OCI-LY7 (cell line): Measurements from ENCODE around the gene BMP8B. TPM values are rescaled to one million over a fixed set of nuclear protein-coding genes. Genes with fewer than 3 reads are reported as not detected.
"Not testable (repeated sequence)": the region's sequence is repeated elsewhere in the genome, so short reads cannot be mapped to it uniquely, and the experiment has no call there.

ENCODE experiments used
- BruUV-seq: library from RNA; stranded (reverse); fragments of 400-500 nt; replicated peaks from 2 replicates; lab custom pipeline; 2021; lab: Mats Ljungman, UMichigan
- CTCF ChIA-PET: fragments of 300-600 bp; sonication (Branson Sonifier 250); formaldehyde crosslinking; loops from one replicate; lab custom pipeline; 2022; ENCODE audit warnings: antibody characterized with exemption; ENCODE audit not compliant: unreplicated experiment; lab: Charles Lee
- POLR2A ChIA-PET: fragments of 300-600 bp; sonication (Branson Sonifier 250); formaldehyde crosslinking; loops from one replicate; lab custom pipeline; 2022; ENCODE audit warnings: antibody characterized with exemption; lab: Charles Lee
- DNase-seq: peaks from one replicate; pipeline ENCODE4 v3.0.0-alpha.2; 2015; ENCODE audit warnings: low spot score
- H2AFZ ChIP-seq: fragments of 200-600 bp; sonication (generic), shearing (Covaris generic); 2 replicates; pipeline ENCODE4 v1.6.1; 2014; ENCODE audit warnings: mild to moderate bottlenecking, antibody characterized with exemption, low read length, moderate library complexity
- H3K27ac ChIP-seq: fragments of 200-600 bp; sonication (generic); 2 replicates; pipeline ENCODE4 v1.5.1; 2014; ENCODE audit warnings: mixed run types, low read depth, mild to moderate bottlenecking, moderate library complexity, low read length, inconsistent platforms; ENCODE audit not compliant: poor library complexity, severe bottlenecking
- H3K36me3 ChIP-seq: fragments of 200-600 bp; sonication (generic); 2 replicates; pipeline ENCODE4 v1.6.1; 2014; ENCODE audit warnings: mild to moderate bottlenecking, antibody characterized with exemption, low read length, moderate library complexity, mixed read lengths; ENCODE audit not compliant: insufficient read depth
- H3K4me1 ChIP-seq: fragments of 200-600 bp; sonication (generic); 2 replicates; pipeline ENCODE4 v1.5.1; 2014; ENCODE audit warnings: mild to moderate bottlenecking, low read length; ENCODE audit not compliant: insufficient read depth, poor library complexity, severe bottlenecking
- H3K4me2 ChIP-seq: fragments of 200-600 bp; sonication (generic); 2 replicates; pipeline ENCODE4 v1.6.1; 2014; ENCODE audit warnings: mild to moderate bottlenecking, low read length
- H3K4me3 ChIP-seq: fragments of 200-600 bp; sonication (generic); 2 replicates; pipeline ENCODE4 v1.5.1; 2014; ENCODE audit warnings: mild to moderate bottlenecking, low read depth, low read length; ENCODE audit not compliant: poor library complexity, severe bottlenecking
- H3K79me2 ChIP-seq: fragments of 200-600 bp; sonication (generic); 2 replicates; pipeline ENCODE4 v1.6.1; 2016; ENCODE audit warnings: low read depth, mild to moderate bottlenecking, low read length, moderate library complexity, mixed read lengths; ENCODE audit not compliant: insufficient read depth
- H3K9me2 ChIP-seq: fragments of 200-600 bp; sonication (generic); 2 replicates; pipeline ENCODE4 v1.6.1; 2016; ENCODE audit warnings: mild to moderate bottlenecking, low read length, mixed read lengths; ENCODE audit not compliant: insufficient read depth
- H3K9me3 ChIP-seq: fragments of 200-600 bp; sonication (generic); 2 replicates; pipeline ENCODE4 v1.6.1; 2014; ENCODE audit warnings: mild to moderate bottlenecking, mixed run types, low read length, mixed read lengths
- H4K20me1 ChIP-seq: fragments of 200-600 bp; sonication (generic); 2 replicates; pipeline ENCODE4 v1.6.1; 2014; ENCODE audit warnings: mild to moderate bottlenecking, antibody characterized with exemption, low read length, moderate library complexity, mixed read lengths; ENCODE audit not compliant: insufficient read depth
- CTCF ChIP-seq: fragments of 200-600 bp; sonication (generic); conservative IDR thresholded peaks from 2 replicates; pipeline ENCODE4 v1.5.1; 2014; ENCODE audit warnings: mild to moderate bottlenecking, antibody characterized with exemption, low read length, moderate library complexity, mixed read lengths
- EZH2phosphoT487 ChIP-seq: fragments of 200-600 bp; sonication (generic); IDR thresholded peaks from 2 replicates; pipeline ENCODE4 v1.6.1; 2018; ENCODE audit warnings: low read depth, borderline replicate concordance, mild to moderate bottlenecking, mixed run types, antibody characterized with exemption, low read length, moderate library complexity, mixed read lengths
- intact Hi-C: fragments of 100-400 bp; cut with micrococcal nuclease; formaldehyde crosslinking; loops from one replicate; pipeline ENCODE4 v1.10.0; 2022; ENCODE audit not compliant: unreplicated experiment
- total RNA-seq, 2 experiments: library from RNA; depleted of rRNA in 1 of 2; stranded (reverse); fragments of >200 nt in 1 of 2; shearing (Covaris generic) in 1 of 2; gene quantifications; 2 replicates each; pipeline ENCODE4 v1.2.3, GENCODE V29; 2014 to 2022

BMP8B gene
- total RNA-seq, 2 experiments from 2014 or later = 0.34 TPM; not detected in 1

DNA sequence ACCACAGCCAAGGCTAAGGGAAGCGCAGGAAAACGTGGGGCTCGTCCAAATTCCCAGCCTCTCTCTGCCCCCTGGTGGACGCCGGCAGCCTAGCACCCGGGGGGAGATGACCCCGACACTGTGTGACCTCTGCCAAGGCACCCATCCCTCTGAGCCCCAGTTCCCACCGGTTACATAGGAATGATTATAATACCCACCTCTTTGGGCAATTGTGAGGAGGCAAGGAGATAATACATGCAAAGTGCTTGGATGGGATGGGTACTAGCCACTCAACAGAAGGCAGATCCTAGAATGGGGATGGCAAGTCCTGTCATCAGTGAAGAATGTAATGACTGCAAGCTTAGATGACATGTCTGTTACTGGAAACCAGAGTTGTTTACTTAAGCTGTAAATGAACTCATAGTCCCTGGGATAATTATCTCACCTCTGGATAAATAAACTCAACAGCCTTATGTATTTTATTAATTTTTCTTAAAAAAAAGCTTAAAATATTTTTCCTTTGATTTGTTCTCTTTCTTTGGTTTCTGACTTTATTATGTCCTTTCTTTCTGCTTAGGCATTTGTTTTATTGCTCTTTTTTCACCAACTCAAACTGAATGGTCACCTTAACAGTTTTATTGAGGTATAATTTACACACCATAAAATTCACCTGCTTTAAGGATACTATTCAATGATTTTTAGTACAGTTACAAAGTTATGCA, 11.3 kb upstream of the BMP8B start:
- peak overlapping the region; percentile 60 for H3K4me2 ChIP-seq
- H3K9me2 ChIP-seq = no peaks in the 10 kb centered on the region
- intact Hi-C loops = loop anchor here (2.0 to 5.0 kb wide), 2 partner anchors 97 to 193 kb away; no protein-coding TSS in a partner anchor
- no peaks in the 10 kb centered on the region for H3K9me3 ChIP-seq
- H3K4me1 ChIP-seq = peaks cover 11% of the 10 kb centered on the region
- TSS peak; percentile 63 for BruUV-seq
- H3K79me2 ChIP-seq = no peaks in the 10 kb centered on the region
- ChIA-PET POLR2A (interaction anchor here (0.6 to 1.4 kb wide), 5 partner anchors 18 to 991 kb away, joined by 3 to 4 read pairs (median 4); partner anchors contain the start of gene PPIE), CTCF (no interaction called here)
- H3K27ac ChIP-seq = peak overlapping the region; percentile 52
- peak overlapping the region; percentile 54 for H3K4me3 ChIP-seq
- H3K36me3 ChIP-seq = no peaks in the 10 kb centered on the region
- H4K20me1 ChIP-seq = no peaks in the 10 kb centered on the region
- DNase-seq = peak; percentile 66
- H2AFZ ChIP-seq = peak overlapping the region; percentile 88; the same call in 1 of the 2 replicates
- TF ChIP-seq EZH2phosphoT487 (no peak), CTCF (peak; percentile 73; the same call in 1 of the 2 replicates)

DNA sequence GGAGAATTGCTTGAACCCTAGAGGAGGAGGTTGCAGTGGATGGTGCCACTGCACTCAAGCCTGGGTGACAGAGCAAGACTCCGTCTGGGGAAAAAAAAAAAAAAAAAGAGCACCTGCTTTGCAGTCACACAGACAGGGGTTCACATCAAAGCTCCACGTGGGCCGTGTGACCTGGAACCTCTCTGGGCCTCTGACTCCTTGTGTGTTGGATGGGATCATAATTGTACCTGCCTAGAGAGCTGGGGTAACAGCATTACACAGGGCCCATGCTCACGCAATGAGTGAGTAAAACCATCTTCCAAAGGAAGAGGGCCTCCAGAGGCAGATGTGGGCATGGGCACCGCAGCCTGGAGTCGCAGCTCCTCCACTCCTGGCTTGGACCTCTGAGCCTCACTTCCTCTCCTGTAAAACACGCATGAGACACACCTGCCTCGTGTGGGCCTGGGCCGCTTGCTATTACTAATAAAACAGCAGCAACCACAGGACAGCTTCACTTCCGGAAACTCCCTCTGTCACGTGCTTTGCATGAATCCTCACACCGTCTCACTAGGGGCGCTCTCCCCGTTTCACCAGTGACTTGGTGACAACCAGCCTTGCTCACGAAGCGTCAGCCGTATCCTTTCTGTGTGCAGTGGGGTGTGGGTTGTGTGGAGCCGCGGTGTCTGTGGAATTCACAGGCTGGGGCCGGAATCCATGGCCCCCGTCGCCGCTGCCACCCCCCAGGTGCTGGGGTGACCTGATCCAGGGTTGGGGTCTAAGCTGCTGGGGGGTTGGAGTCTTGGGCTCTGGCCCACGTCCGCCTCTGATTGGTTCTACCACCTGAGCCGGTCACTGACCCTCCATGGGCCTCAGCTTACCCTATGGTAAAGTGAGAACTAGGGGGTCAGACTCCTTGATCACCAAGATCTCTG, 10.4 kb upstream of the BMP8B start:
- H3K27ac ChIP-seq = peak overlapping the region; percentile 52
- POLR2A ChIA-PET = interaction anchor here (0.6 to 1.6 kb wide), 7 partner anchors 61 to 747 kb away, joined by 4 to 10 read pairs (median 4); partner anchors contain the start of gene PPIE
- not testable (repeated sequence) for H3K36me3 ChIP-seq, H3K79me2 ChIP-seq, H3K9me3 ChIP-seq, H4K20me1 ChIP-seq, H3K9me2 ChIP-seq
- H3K4me2 ChIP-seq = peak overlapping the region; percentile 60
- peak overlapping the region; percentile 54 for H3K4me3 ChIP-seq
- H2AFZ ChIP-seq = peak overlapping the region; percentile 88
- intact Hi-C loops = loop anchor here (2.0 to 5.0 kb wide), 2 partner anchors 96 to 192 kb away; no protein-coding TSS in a partner anchor
- DNase-seq = peak; percentile 97
- peak; percentile 90 for TF ChIP-seq CTCF
- TSS peak; percentile 96 for BruUV-seq
- CTCF ChIA-PET = interaction anchor here (0.6 kb wide), 2 partner anchors 587 to 867 kb away, joined by 3 to 4 read pairs; partner anchors contain the start of gene RIMS3
- H3K4me1 ChIP-seq = peaks cover 11% of the 10 kb centered on the region
